Left lung (tissue), 10 donors: Measurements from ENCODE around the gene FXYD5. TPM values are rescaled to one million over a fixed set of nuclear protein-coding genes. Genes with fewer than 3 reads are reported as not detected.
A peak's percentile ranks its signal among the peaks of the same experiment; 100 is the strongest.

Experiments
- ATAC-seq: fragments of 200-7000 bp; cut with Tn5 transposase; one replicate; pipeline ENCODE4 v1.9.1; 2020; ENCODE audit warnings: moderate library complexity
- DNase-seq, 4 donors: peaks; one replicate each; pipeline ENCODE4 v3.0.0-alpha.2; 2013 to 2020
- H3K27ac ChIP-seq, 2 donors: fragments of 200-600 bp; sonication (generic) in 1 of 2; one replicate each; pipeline versions ENCODE4 v1.5.0 to v1.8.0; 2020 to 2021
- H3K27me3 ChIP-seq, 2 donors: fragments of 200-600 bp; sonication (generic) in 1 of 2; one replicate each; pipeline versions ENCODE4 v1.5.0 to v1.8.0; 2020 to 2021
- H3K36me3 ChIP-seq, 2 donors: fragments of 200-600 bp; sonication (generic) in 1 of 2; one replicate each; pipeline versions ENCODE4 v1.5.0 to v1.8.0; 2020 to 2021
- H3K4me1 ChIP-seq, 2 donors: fragments of 200-600 bp; one replicate each; pipeline ENCODE4 v1.8.0; 2021
- H3K4me3 ChIP-seq, 2 donors: fragments of 200-600 bp; sonication (generic) in 1 of 2; one replicate each; pipeline versions ENCODE4 v1.5.0 to v1.8.0; 2020 to 2021; ENCODE audit warnings: mild to moderate bottlenecking in 1 of 2
- H3K9me3 ChIP-seq, 2 donors: fragments of 200-600 bp; sonication (generic) in 1 of 2; one replicate each; pipeline versions ENCODE4 v1.5.0 to v1.8.0; 2020 to 2021
- CTCF ChIP-seq, 2 donors: fragments of 200-600 bp; sonication (generic) in 1 of 2; IDR thresholded peaks; one replicate each; pipeline versions ENCODE4 v1.5.0 to v1.8.0; 2021; ENCODE audit warnings: antibody characterized with exemption in 2 of 2
- intact Hi-C, 2 donors: fragments of 100-400 bp; cut with DNase I; formaldehyde crosslinking; loops; one replicate each; pipeline versions ENCODE4 v1.11.2 to v1.14.2; 2022
- polyA plus RNA-seq, 6 donors: library from polyadenylated mRNA; unstranded; fragments of 120-200 nt; gene quantifications; one replicate each; pipeline ENCODE4 v1.2.1, GENCODE V29; 2013; ENCODE audit not compliant: insufficient read length in 6 of 6
- total RNA-seq, 2 donors: library from RNA; stranded (reverse); fragmentation: NEBNext Ultra II Directional; extraction: Animal tissue kit (Norgen Biotek cat#: 25700); gene quantifications; one replicate each; pipeline ENCODE4 v1.2.1, GENCODE V29; 2021
- donor health status: DM: no; HTN: yes; CAD: no.
- donor health status: DM: no; HTN: no; CAD: no.

The FXYD5 gene
- total and polyA plus RNA-seq, 8 donors = 29.0 to 123 (median 31.5) TPM

DNA sequence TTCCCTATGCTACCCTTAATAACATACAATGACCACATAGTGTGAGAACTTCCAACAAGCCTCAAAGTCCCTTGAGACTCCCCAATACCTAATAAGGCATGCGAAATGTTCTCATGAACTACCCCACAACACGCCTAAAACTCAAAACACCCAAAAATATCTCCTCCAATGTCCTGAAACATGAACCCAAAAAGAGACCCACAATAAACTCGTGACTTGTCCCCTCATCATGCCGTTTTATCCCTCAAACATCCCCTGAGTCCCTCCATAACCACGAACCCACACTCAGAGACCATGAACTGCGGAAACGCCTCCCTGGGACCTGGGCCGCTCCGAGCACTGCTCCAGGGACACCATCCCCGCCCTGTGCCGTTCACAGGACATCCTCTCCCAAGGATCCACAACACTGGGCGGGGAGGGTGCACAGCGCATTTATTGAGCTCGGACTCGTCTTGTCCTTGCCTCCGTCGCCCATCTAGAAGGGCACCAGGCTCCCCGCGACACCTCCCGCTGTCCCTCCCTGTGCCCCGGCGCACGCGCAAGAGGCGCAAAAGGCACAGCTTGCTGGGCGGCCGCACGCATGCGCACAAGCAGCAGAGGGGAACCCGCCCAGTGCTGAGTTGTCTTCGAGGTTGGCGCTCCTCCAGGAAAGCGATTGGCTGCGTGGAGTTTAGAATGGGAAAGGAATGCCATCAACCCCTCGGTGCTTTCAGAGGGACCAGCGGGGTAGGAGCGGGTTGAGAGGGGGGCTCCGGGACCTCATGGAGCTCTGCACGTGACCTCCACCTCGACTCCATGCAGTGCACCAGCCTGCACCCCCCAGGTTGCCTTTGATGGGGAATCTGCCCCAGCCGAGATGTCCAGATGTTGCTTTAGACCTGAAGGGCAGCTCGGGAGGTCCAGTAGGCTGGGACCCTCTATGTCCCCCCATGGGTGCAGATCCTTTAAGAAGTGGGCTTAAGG is 30.2 kb upstream of the FXYD5 start:
- Histone ChIP-seq H3K4me3 (peak overlapping the region; percentile 33 to 44), H3K27ac (peak overlapping the region; percentile 76 to 80), H3K27me3 (no peaks in the 10 kb centered on the region), H3K36me3 (no peaks in the 10 kb centered on the region), H3K4me1 (peaks cover 15 to 26% of the 10 kb centered on the region in 2 donors), H3K9me3 (no peaks in the 10 kb centered on the region)
- peak; percentile 93 to 97 (median 96) for DNase-seq
- peak; percentile 95 for ATAC-seq
- intact Hi-C loops = no loop called here
- TF ChIP-seq CTCF (IDR thresholded peaks at IDR 0.05) = no peak

DNA sequence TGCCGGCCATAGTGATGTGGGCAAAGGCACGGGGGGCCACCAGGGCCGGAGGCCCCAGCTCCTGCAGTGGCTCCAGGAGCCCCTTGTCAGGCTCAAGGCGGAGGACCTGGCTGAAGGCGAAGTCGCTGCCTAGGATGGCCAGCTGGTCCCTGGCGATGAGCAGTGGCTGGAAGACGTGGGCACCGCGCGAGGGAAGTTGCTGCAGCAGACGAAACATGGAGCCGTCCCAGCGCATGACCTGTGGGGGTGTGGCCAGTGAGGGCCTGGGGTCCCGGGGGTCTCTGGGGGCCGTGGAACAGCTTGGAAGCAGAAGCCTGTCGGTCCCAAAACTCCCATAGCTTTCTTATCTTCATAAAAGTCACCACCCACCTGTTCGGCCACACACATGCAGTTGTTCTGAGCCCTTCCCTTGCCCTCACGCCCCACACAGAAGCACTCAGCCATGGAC is 29.2 kb upstream of the FXYD5 start:
- no peaks in the 10 kb centered on the region for H3K27me3 ChIP-seq
- H3K4me3 ChIP-seq = no peak overlapping the region
- peaks cover 15 to 20% of the 10 kb centered on the region in 2 donors for H3K4me1 ChIP-seq
- no peaks in the 10 kb centered on the region for H3K9me3 ChIP-seq
- H3K36me3 ChIP-seq = no peaks in the 10 kb centered on the region
- no peak for DNase-seq
- peak overlapping the region in 1 of 2 donors; percentile 80 for H3K27ac ChIP-seq
- intact Hi-C loops = no loop called here
- no peak for ATAC-seq
- TF ChIP-seq CTCF (IDR thresholded peaks at IDR 0.05) = no peak

DNA sequence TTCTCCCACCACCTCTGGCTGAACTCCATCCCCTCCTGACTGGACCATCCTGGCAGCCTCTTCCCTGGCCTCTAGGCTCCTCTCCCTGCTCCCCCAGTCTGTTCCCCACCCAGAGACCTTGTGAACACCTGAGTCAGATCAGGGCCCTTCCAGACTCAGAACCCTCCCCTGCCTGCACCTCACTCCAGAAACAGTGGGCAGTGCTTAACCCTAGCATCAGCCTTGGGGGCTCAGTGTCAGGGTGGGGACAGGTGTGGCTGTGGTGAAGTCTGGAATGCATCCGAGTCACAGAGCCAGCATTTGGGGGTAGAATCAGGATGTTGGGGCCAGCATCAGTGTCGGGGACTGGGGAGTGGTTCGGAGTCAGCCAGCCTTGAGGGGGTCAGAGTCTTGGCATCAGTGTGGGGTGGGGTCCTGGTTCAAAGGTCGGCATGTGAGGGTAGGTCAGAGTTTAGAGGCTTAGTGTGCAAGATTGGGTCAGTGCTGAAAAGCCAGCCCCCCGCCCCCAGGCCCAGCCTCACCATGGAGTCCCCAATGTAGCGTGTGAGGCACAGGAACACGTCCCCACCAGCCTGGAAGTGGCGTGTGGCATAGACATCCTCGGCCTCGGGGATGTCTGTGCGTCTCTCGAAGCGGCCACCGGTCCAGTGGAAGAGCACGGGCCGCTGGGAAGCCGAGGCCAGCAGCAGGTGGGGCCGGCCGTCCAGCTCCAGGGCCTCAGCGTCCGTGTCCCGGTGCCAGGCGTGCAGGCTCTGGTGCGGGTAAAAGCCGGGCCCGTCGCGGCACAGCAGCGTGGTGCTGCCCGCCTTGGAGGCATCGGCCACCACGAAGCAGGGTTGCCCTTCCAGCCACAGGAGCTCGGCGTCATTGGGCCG is 28.5 kb upstream of the FXYD5 start:
- Histone ChIP-seq H3K27ac (no peak overlapping the region), H3K27me3 (no peaks in the 10 kb centered on the region), H3K36me3 (no peaks in the 10 kb centered on the region), H3K4me1 (peaks cover 15 to 18% of the 10 kb centered on the region in 2 donors), H3K4me3 (no peak overlapping the region), H3K9me3 (no peaks in the 10 kb centered on the region)
- ATAC-seq (no peak), DNase-seq (no peak)
- intact Hi-C loops = no loop called here
- no peak for TF ChIP-seq CTCF (IDR thresholded peaks at IDR 0.05)

- no peak for TF ChIP-seq CTCF (IDR thresholded peaks at IDR 0.05)
- peaks cover 15 to 18% of the 10 kb centered on the region in 2 donors for H3K4me1 ChIP-seq
- intact Hi-C loops = no loop called here
- no peak overlapping the region for H3K27ac ChIP-seq
- no peak overlapping the region for H3K4me3 ChIP-seq
- no peaks in the 10 kb centered on the region for H3K36me3 ChIP-seq
- H3K9me3 ChIP-seq = no peaks in the 10 kb centered on the region
- no peaks in the 10 kb centered on the region for H3K27me3 ChIP-seq
- ATAC-seq (no peak), DNase-seq (no peak)
These were observed 27.9 kb upstream of the FXYD5 start for GRCh38 chr19:35126624-35126959.

DNA sequence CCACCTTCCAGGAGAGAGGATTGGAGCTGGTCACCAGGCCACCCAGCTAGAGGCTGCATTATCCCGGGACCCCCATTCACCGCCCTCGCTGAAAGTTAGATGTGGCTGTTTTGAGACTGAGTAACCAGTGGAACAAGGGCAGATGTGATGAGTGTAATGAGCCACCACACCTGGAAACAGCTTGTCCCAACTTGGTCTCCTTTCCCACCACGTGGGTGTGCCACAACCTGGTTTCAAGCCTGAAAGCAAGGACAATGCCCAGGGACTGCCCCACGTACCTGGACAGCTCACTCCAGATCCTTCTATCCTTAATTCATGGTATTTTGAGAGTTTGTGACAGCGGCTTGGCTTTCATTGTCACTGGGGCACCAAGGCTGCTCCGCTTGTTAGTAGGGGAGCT is 26.7 kb upstream of the FXYD5 start:
- no peaks in the 10 kb centered on the region for H3K36me3 ChIP-seq
- H3K27ac ChIP-seq = no peak overlapping the region
- no peaks in the 10 kb centered on the region for H3K27me3 ChIP-seq
- H3K4me1 ChIP-seq = peaks cover 15 to 18% of the 10 kb centered on the region in 2 donors
- ATAC-seq (no peak), DNase-seq (no peak)
- H3K9me3 ChIP-seq = no peaks in the 10 kb centered on the region
- intact Hi-C loops = no loop called here
- H3K4me3 ChIP-seq = no peak overlapping the region
- no peak for TF ChIP-seq CTCF (IDR thresholded peaks at IDR 0.05)
